ENCODE results near the gene PDGFRB. TPM values are rescaled to one million over a fixed set of nuclear protein-coding genes. Genes with fewer than 3 reads are reported as not detected.

Gene PDGFRB
- total and polyA plus RNA-seq, 2 experiments from 2014 or later: 4.2 to 5.3 TPM

GRCh38 chr5:150131461-150131860 is 24.2 kb downstream of the PDGFRB start:
- no peak overlapping the region for H3K4me3 ChIP-seq
- no peak for DNase-seq (ENCODE audit: low read depth in 1 of 2, low spot score in 1 of 2)
- H3K9me3 ChIP-seq (ENCODE audit: low read depth): no peaks in the 10 kb centered on the region
- no peaks in the 10 kb centered on the region for H3K27me3 ChIP-seq
- no peaks in the 10 kb centered on the region for H3K36me3 ChIP-seq
- no peak for TF ChIP-seq CTCF (IDR thresholded peaks at IDR 0.05; ENCODE audit: low read depth, low read length)
- H3K4me1 ChIP-seq (ENCODE audit: low read depth): no peaks in the 10 kb centered on the region
- H3K27ac ChIP-seq: no peak overlapping the region

GRCh38 chr5:150130493-150130922 is 25.1 kb downstream of the PDGFRB start:
- no peak for DNase-seq (ENCODE audit: low read depth in 1 of 2, low spot score in 1 of 2)
- Histone ChIP-seq H3K4me1 (ENCODE audit: low read depth) (no peaks in the 10 kb centered on the region), H3K4me3 (no peak overlapping the region), H3K27me3 (no peaks in the 10 kb centered on the region), H3K9me3 (ENCODE audit: low read depth) (no peaks in the 10 kb centered on the region), H3K27ac (no peak overlapping the region), H3K36me3 (no peaks in the 10 kb centered on the region)
- no peak for TF ChIP-seq CTCF (IDR thresholded peaks at IDR 0.05; ENCODE audit: low read depth, low read length)

GRCh38 chr5:150129813-150130492 is 25.7 kb downstream of the PDGFRB start:
- H3K9me3 ChIP-seq (ENCODE audit: low read depth): no peaks in the 10 kb centered on the region
- H3K27me3 ChIP-seq: no peaks in the 10 kb centered on the region
- peak; percentile 77 to 84 for DNase-seq (ENCODE audit: low read depth in 1 of 2, low spot score in 1 of 2)
- H3K4me1 ChIP-seq (ENCODE audit: low read depth): no peaks in the 10 kb centered on the region
- H3K4me3 ChIP-seq: no peak overlapping the region
- H3K36me3 ChIP-seq: no peaks in the 10 kb centered on the region
- TF ChIP-seq CTCF (IDR thresholded peaks at IDR 0.05; ENCODE audit: low read depth, low read length): peak; percentile 98
- H3K27ac ChIP-seq: no peak overlapping the region

- Histone ChIP-seq H3K36me3 (no peaks in the 10 kb centered on the region), H3K27ac (no peak overlapping the region)
Measured at GRCh38 chr5:150129454-150129812, 26.2 kb downstream of the PDGFRB start.

GRCh38 chr5:150126921-150127265 is 28.8 kb downstream of the PDGFRB start:
- Histone ChIP-seq H3K4me1 (ENCODE audit: low read depth) (no peaks in the 10 kb centered on the region), H3K9me3 (ENCODE audit: low read depth) (no peaks in the 10 kb centered on the region), H3K27ac (no peak overlapping the region), H3K27me3 (no peaks in the 10 kb centered on the region), H3K4me3 (no peak overlapping the region), H3K36me3 (no peaks in the 10 kb centered on the region)
- no peak for DNase-seq (ENCODE audit: low read depth in 1 of 2, low spot score in 1 of 2)
- no peak for TF ChIP-seq CTCF (IDR thresholded peaks at IDR 0.05; ENCODE audit: low read depth, low read length)

More at GRCh38 chr5:150129454-150129812, 26.2 kb downstream of the PDGFRB start:
- Histone ChIP-seq H3K4me3 (no peak overlapping the region), H3K9me3 (ENCODE audit: low read depth) (no peaks in the 10 kb centered on the region), H3K4me1 (ENCODE audit: low read depth) (no peaks in the 10 kb centered on the region), H3K27me3 (no peaks in the 10 kb centered on the region)
- no peak for DNase-seq (ENCODE audit: low read depth in 1 of 2, low spot score in 1 of 2)
- TF ChIP-seq CTCF (IDR thresholded peaks at IDR 0.05; ENCODE audit: low read depth, low read length): no peak

Data from cardiac muscle cell (in vitro differentiated cells and primary cell).